ENCODE measurements around the gene WDR17. TPM values are rescaled to one million over a fixed set of nuclear protein-coding genes. Genes with fewer than 3 reads are reported as not detected.
A peak's percentile ranks its signal among the peaks of the same experiment; 100 is the strongest.

WDR17 gene
- total RNA-seq, 1 donor: 3.2 TPM

DNA sequence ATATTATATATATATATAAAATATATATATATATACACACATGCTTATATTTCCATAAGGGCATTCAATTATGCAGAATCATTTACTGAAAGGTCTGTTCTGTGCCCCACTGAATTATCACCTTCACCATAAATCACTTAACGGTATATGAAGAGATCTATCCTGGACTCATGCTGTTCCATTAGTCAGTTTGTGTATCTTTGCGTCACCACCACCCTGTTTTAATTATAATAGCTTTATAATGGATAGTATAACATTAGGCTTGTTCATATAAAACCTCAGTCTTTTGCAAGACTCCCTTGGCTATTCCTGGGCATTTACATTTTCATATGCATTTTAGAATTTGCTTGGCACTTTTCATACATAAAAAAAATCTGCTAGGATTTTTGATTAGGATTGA lies 19.1 kb downstream of the WDR17 start:
- no peak for DNase-seq (ENCODE audit: low read depth in 2 of 3, low spot score in 2 of 3)

DNA sequence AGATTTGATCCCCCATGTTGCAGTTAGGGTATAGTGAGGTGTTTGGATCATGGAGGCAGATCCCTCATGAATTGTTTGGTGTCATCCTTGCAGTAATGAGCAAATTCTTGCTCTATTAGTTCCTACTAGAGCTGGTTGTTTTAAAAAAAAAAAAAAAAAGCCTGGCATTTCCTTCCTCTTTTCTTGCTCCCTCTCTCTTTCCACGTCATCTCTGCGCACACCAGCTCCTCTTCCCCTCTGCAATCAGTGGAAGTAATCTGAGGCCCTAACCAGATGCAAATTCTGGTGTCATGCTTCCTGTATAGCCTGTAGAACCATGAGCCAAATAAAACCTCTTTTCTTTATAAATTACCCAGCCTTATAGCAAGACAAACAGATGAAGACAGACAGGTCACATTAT lies 24.5 kb downstream of the WDR17 start:
- peak in 2 of 3 donors; percentile 20 to 75 for DNase-seq (ENCODE audit: low read depth in 2 of 3, low spot score in 2 of 3)

DNA sequence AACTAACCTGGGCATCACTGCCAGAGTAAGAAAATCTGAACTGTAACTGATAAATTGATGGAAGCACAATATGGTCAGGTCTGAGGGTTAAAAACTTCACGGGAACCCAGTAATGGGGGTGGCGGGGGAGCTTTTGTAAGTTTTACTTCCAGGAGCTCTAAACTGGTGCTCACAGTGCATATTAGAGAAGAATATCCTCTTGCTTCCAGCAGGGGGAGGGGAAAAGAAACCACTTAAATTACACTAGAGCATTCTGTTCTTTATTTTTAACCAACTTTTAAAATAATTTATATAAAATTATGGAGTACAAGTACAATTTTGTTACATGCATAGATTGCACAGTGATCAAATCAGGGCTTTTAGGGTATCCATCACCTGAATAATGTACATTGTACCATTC lies 33.7 kb downstream of the WDR17 start:
- no peak for DNase-seq (ENCODE audit: low read depth in 2 of 3, low spot score in 2 of 3)

DNA sequence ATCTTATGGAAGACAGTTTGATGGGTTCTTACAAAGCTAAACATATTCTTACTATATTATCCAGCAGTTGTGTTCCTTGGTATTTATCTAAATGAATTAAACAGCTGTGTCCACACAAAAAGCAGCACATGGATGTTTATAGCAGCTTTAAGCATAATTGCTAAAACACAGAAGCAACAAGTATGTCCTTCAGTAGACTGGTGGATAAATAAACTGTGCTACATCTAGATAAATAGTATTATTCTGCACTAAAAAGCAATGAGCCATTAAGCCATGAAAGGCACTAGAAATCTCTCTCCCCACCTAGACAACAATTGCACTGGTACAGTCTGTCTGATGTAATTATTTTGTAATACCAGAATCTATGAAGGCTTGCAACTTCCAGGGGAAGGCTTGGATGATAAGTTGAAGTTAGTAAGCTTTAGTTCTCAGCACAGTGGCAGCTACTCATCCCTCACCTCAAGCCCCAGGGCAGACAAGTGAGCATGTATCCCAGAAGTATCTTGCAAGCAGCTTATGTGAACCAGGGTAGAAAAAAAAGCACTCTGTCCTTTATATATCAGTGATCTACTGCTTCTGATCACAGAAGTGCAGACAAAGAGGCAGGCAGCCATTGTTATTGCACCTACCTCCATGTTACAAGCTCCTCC lies 36.9 kb downstream of the WDR17 start:
- DNase-seq (ENCODE audit: low read depth in 2 of 3, low spot score in 2 of 3): no peak

DNA sequence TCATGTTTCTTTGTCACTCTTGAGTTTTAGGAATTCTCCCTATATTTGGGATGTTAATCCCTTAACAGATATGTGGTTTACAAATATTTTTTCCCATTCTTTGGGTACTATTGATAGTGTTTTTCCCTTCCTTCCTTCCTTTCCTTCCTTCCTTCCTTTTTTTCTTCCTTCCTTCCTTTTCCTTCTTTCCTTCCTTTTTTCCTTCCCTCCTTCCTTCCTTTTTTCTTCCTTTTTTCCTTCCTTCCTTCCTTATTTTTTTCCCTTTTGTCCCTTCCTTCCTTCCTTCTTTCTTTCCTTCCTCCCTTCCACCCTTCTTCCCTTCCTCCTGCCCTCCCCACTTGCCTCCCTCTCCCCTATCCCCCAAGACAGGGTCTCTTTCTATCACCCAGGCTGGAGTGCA lies 42.1 kb downstream of the WDR17 start:
- no peak for DNase-seq (ENCODE audit: low read depth in 2 of 3, low spot score in 2 of 3)

DNA sequence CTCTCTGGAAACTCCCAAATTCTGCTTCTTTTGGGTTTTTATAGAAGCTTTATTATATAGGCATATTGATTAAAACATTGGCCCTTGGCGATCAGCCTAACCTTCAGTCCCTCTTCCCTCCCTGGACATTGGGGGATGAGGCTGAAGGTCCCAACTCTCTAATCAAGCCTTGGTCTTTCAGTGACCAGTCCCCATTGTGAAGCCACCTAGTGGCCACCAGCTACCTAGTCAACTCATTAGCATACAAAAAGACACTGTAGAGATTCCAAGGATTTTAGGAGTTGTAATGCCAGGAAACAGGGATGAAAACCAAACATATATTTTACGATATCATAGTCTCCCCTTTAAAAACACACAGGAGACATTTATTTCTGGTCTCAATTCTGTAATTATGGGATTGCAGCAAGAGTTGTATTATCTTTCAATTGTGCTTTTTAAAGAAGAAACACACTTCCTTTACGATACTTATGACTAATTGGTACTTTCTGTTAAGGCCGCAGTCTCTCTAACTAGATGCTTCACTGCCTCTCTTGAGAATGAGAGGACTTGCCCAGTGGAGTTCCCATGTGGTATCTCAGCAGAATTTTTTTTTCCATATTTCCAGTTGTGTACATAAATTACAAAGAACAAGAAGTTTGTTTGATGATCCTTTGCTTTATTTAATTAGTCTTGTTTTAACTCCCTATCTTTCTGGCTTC lies 58.2 kb downstream of the WDR17 start:
- DNase-seq (ENCODE audit: low read depth in 2 of 3, low spot score in 2 of 3): peak in 2 of 3 donors; percentile 3 to 16

DNA sequence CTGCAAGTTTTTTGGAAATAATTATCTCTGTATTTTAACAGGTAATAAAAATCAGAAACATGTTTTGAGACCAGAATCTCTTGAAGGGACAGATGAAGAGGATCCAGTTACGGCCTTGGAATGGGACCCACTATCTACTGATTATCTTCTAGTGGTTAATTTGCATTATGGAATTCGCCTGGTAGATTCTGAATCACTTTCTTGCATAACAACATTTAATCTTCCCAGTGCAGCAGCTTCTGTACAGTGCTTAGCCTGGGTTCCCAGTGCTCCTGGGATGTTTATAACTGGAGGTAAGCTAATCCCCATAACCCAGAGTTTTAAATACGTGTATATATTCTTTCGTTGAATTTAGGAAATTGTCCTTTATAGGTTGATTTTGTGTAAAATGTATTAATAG lies 59.4 kb downstream of the WDR17 start:
- no peak for DNase-seq (ENCODE audit: low read depth in 2 of 3, low spot score in 2 of 3)

DNA sequence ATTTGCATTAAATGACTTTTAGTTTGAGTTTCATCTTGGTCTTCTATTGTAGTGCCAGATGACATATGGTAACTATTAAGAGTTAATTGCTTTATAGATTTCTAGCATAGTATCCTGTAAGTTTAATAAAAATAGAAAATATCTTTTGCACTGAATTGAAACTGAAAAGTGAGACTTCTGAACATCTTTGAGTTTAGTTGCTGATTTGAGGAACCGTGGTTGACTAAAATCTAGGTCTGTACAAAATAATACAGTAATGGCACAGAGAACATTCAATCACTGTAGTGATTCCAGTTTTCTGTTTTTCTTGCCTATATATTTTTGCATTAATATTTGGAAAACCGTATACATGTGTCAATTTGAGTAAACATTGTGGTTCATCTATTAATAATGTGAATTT lies 69.0 kb downstream of the WDR17 start:
- DNase-seq (ENCODE audit: low read depth in 2 of 3, low spot score in 2 of 3): no peak

DNA sequence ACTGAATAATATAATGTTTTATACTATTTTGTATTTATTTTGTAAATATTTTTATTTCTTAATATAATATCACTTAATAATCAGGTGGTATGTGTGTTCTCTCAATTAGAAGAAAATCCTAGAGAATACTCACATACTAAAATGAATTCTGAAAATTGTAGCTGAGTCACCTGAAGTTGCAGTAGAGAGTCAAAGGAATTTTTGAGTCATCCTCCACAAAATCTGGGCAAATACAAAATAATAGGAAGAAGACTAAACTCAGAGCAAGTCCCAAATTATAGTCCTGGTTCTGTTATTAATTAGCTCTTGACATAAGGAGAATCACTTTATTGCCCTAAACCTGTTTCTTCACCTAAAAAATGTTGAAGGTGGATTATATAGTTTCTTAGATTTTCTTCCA lies 72.0 kb downstream of the WDR17 start:
- DNase-seq (ENCODE audit: low read depth in 2 of 3, low spot score in 2 of 3): no peak

DNA sequence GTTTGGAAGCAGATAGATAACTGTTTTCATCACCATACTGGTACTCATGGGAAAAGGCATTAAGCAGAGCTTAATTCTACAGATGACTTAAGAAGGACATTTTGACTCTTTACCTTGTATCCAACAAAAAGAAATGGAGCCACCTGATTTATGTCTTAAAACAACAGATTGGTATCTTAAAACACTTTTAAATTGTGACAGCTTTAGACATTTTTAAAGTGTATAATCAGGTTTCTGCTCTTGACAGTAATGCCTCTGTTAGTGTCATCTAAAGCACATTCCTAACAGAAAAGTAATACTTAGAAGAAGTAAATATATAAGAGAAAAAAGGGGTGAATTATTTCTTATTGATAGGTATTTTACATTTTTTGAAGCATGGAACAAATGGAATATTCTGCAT lies 73.9 kb downstream of the WDR17 start:
- no peak for DNase-seq (ENCODE audit: low read depth in 2 of 3, low spot score in 2 of 3)

DNA sequence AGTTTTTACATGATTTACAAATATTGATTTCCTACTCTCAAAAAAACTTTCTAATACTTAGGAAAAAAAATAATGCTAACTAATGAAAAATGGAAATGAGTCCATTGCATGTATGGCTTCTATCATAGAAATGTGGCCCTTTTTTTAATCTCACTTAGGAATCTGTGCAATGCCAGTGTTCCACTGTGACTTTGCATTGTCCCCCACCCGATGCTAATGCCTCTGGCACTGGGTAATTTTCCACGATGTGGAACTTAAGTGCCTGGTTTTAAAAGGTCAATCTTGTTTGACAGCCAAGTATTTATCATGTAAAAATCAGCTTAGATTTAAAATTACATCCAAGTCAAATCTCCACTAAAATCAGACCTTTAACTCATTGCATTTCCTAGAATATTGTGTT lies 76.6 kb downstream of the WDR17 start:
- DNase-seq (ENCODE audit: low read depth in 2 of 3, low spot score in 2 of 3): no peak

DNA sequence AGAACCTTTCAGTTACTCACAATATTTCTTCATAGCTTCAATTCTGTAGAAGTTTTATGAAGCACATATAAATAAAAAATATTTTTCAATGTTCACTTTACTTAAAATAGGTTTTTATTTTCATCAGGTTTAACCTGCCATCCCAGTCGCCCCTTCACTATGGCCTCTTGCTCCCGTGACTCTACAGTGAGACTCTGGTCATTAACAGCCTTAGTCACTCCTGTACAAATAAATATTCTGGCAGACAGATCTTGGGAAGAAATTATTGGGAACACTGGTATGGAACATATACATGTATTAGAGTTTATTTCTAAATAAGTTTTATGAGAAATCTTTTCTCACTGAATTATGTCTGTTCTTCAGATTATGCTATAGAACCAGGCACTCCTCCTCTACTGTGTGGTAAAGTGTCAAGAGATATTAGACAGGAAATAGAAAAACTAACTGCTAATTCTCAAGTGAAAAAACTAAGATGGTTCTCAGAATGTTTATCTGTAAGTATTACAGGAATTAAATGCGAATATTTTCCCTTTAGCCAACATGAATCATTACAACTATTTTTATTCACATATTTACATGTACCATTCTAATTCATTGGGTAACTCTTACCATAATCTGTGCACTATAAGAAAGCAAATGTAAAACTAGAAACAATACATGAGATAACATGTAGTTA lies 84.2 kb downstream of the WDR17 start:
- no peak for DNase-seq (ENCODE audit: low read depth in 2 of 3, low spot score in 2 of 3)

DNA sequence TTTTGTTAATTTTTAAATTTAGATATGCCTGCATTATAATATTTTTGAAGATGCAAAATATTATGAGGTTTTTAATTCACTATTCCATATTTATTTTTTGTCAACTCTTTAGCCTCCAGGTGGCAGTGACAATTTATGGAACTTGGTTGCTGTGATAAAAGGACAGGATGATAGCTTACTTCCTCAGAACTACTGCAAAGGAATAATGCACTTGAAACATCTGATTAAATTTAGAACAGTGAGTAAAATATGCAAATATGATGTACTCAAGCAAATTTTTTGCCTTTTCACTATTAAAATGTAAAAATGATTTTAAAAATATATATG lies 84.7 kb downstream of the WDR17 start:
- DNase-seq (ENCODE audit: low read depth in 2 of 3, low spot score in 2 of 3): peak in 2 of 3 donors; percentile 12 to 51

DNA sequence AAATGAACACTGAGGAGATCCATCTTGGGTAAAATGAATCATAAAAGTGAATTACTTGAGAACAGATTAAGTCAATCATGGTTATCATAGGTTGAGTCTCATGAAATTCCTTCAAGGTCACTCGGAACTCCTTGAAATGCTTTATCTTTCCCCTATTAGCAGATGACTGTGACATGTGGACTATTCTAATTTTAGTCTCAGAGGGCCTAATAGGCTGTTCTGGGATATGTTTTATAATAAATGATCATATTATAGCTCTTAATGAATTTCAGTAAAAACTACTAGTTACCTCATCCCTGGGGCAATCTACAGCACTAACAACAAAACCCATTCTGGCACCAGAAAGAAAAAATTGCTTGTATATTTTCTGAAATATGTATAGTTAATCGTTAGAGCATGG lies 85.1 kb downstream of the WDR17 start:
- DNase-seq (ENCODE audit: low read depth in 2 of 3, low spot score in 2 of 3): no peak

DNA sequence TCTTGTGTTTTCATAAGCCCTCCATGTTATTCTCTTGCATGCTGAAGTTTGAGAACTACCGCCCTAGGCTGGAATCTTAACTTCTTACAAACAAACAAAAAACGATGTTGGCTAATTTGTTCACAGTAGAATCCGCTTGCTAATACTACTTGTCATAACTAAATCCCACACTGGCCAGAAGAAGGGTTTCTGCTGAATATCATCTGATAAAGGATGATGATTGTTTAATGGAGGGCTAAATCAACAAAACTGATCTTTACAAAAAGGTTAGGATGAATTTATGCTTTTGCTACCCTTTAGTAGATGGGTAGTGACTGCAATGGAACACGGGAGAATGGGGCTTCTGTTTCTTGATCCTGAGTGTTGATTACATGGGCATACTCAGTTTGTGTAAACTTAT lies 87.5 kb downstream of the WDR17 start:
- no peak for DNase-seq (ENCODE audit: low read depth in 2 of 3, low spot score in 2 of 3)

DNA sequence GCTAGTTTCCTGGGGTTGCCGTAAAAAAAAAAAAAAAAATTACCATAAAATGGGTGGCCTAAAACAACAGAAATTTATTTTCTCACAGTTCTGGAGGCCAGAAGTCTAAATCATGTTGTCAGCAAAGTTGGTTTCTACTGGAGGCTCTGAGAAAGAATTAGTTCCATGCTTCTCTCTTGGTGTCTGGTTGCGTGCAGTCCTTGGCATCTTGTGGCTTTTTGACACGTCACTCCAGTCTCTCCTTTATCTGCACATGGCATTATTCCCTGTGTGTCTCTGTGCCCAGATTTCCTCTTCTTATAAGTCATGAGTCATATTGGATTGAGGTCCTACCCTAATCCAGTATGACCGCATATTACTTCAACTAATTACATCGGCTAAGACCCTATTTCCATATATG lies 91.0 kb downstream of the WDR17 start:
- DNase-seq (ENCODE audit: low read depth in 2 of 3, low spot score in 2 of 3): no peak

DNA sequence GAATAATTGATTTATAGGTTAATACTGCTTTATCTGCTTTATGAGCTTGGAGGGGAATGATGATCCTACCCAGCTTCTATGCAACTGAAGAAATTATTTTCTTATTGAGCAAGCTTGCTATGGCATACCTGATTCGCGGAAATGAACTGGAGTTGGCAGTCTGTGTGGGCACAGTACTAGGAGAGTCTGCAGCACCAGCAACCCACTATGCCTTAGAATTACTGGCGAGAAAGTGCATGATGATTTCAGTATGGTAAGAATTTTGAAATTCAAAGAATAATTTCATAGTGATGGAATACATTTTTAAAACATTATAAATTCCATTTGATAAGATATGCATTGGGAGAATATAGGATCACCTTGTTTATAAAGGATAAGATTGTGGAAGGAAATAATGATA lies 97.4 kb downstream of the WDR17 start:
- no peak for DNase-seq (ENCODE audit: low read depth in 2 of 3, low spot score in 2 of 3)

DNA sequence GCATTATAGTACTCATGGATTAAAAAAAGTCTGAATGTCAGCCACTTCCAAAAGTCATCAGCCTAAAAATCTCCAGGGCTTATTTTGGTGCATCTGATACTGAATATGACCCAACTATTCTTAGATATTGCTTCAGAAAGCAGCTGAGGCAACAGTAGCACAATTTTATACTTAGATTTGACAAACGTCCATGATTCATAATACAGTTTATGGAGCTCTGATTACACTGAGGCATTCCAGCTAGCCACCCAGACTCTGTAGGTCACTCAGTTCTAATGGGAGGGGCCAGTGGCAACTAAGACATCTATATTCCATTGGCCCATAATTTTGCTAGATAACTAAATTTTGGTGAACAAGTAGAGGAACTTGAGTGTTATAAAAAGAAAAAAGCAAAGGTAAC lies 119.4 kb downstream of the WDR17 start:
- DNase-seq (ENCODE audit: low read depth in 2 of 3, low spot score in 2 of 3): no peak

DNA sequence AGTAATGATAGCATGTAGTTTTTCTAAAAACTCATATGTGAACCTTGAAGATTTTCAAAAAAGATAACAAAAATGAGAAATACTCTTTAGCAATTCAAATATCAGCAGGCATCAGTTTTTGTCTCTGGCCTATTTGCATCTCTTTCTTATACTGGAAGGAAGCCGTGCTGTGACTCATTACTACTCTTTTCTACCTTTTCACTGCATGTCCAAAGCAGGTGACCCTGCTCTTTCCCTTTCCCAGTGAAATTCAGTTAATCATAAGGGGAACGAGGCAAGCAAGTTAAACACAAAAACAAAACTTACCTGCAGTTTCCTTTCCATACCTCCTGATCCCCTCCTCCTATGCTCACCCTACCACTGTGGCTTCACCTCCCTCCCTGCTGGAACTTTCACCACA lies 120.4 kb downstream of the WDR17 start:
- DNase-seq (ENCODE audit: low read depth in 2 of 3, low spot score in 2 of 3): no peak

DNA sequence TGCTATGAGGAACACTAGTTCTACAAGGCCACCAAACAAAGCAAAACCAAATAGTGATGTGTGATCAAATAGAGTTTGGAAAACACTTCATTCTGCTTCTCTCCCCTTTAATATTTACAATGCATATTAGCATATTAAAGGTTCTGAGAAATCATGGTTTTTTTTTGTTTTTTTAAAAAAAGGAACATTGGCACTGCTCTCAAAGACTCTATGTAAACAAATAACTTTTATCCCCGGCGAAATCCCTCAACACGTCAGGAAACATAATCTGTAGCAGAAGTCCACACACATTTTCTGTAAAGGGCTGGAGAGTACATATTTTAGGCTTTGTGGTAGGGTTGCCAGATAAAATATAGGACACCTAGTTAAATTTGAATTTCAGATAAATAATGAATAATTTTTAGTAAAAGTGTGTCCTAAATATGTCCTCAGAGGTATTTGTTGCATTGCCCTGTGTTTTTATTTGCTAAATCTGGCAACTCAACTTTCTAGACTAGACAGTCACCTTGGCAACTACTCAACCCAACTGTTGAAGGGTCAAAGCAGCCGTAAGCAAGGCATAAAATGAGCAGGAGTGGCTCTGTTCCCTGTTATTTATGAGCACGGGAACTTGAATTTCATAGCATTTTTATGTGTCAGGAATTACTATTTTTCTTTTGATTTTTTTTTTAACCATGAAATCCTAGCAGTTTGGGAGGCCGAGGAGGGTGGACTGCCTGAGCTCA lies 121.2 kb downstream of the WDR17 start:
- DNase-seq (ENCODE audit: low read depth in 2 of 3, low spot score in 2 of 3): no peak

DNA sequence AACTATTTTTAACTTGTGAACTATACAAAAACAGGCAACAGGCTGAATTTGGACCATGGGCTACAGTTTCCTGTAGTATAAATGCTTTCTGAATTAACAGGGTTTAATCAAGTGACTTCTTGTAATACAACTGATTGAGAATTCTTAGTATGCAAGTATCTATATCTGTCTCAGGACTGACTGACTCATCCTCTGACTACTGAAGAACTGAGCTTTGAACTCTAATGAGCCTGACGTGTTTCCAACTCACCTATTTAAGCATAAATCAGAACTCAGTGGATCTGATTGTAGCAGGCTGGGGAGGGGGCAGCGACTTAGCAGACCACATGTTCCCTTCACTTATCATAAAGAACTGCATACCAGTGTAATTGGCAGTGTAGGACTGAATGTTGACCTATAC lies 122.0 kb downstream of the WDR17 start:
- DNase-seq (ENCODE audit: low read depth in 2 of 3, low spot score in 2 of 3): no peak

DNA sequence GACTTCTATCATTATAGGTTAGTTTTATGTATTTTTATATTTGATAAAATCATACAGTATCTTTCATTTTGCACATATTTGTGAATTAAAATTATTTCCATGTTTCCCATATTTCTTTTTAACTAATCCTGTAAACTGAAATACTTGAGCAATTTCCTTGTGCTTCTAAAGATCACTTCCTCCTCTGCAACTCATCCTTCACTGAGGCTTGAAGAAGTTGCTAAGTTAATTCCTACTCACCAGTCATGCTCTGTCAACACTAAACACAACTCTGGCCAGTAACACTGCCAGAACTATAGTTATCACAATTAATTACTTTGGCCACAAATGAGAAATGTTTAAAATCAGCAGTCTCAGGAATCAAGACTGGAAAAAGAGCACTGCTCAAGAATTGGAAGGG lies 123.0 kb downstream of the WDR17 start:
- DNase-seq (ENCODE audit: low read depth in 2 of 3, low spot score in 2 of 3): no peak

Data from hematopoietic multipotent progenitor cell (in vitro differentiated cells).